Neural cell (in vitro differentiated cells): ENCODE data around the gene CERKL.

Experiments used
- CTCF ChIP-seq: fragments of 450-650 bp; IDR thresholded peaks from 2 replicates; pipeline ENCODE4 v1.5.1; 2014; ENCODE audit warnings: antibody characterized with exemption, mild to moderate bottlenecking, moderate library complexity; ENCODE audit not compliant: poor library complexity, severe bottlenecking
- EZH2 ChIP-seq: fragments of 200-600, 300-800 bp; shearing (Covaris generic), sonication (generic); IDR thresholded peaks from 2 replicates; pipeline ENCODE4 v1.6.1; 2014; ENCODE audit warnings: antibody characterized with exemption, low read length, borderline replicate concordance, mild to moderate bottlenecking; ENCODE audit not compliant: insufficient read depth, poor library complexity, severe bottlenecking
- POLR2AphosphoS5 ChIP-seq: IDR thresholded peaks from 2 replicates; pipeline ENCODE4 v1.6.1; 2012
- RAD21 ChIP-seq: fragments of 450-650 bp; conservative IDR thresholded peaks from 2 replicates; pipeline ENCODE4 v1.6.1; 2014; ENCODE audit warnings: antibody characterized with exemption, mild to moderate bottlenecking, moderate library complexity
- REST ChIP-seq: IDR thresholded peaks from 2 replicates; pipeline ENCODE4 v1.6.1; 2012; ENCODE audit warnings: borderline replicate concordance
- SMC3 ChIP-seq: fragments of 450-650 bp; conservative IDR thresholded peaks from 2 replicates; pipeline ENCODE4 v1.6.1; 2014; ENCODE audit warnings: antibody characterized with exemption, mild to moderate bottlenecking, moderate library complexity; ENCODE audit not compliant: poor library complexity
- TAF1 ChIP-seq: IDR thresholded peaks from 2 replicates; pipeline ENCODE4 v1.6.1; 2012; ENCODE audit warnings: low read depth

- no peak for TF ChIP-seq TAF1
- TF ChIP-seq CTCF: no peak
- TF ChIP-seq SMC3: no peak
- TF ChIP-seq POLR2AphosphoS5: no peak
- no peak for TF ChIP-seq EZH2
- no peak for TF ChIP-seq RAD21
- TF ChIP-seq REST: no peak
These were observed 474 bp upstream of the CERKL start for GRCh38 chr2:181657379-181657778.
